ENCODE data around the gene CD79A.

CD79A gene

GRCh38 chr19:41920882-41921576 is 44.0 kb downstream of the CD79A start:
- DNase-seq, result no peak

- no peak for DNase-seq
Observed at GRCh38 chr19:41921577-41922576, 44.8 kb downstream of the CD79A start.

- DNase-seq, result no peak
Observed at GRCh38 chr19:41922585-41922984, 45.5 kb downstream of the CD79A start.

GRCh38 chr19:41923045-41923788 is 46.1 kb downstream of the CD79A start:
- no peak for DNase-seq

- no peak for DNase-seq
Observed at GRCh38 chr19:41924151-41925145, 47.4 kb downstream of the CD79A start.

GRCh38 chr19:41925208-41926003 is 48.3 kb downstream of the CD79A start:
- no peak for DNase-seq

- DNase-seq, result no peak
Observed at GRCh38 chr19:41926028-41926762, 49.1 kb downstream of the CD79A start.

GRCh38 chr19:41926763-41927496 is 49.9 kb downstream of the CD79A start:
- DNase-seq, result no peak

GRCh38 chr19:41927497-41928192 is 50.6 kb downstream of the CD79A start:
- DNase-seq, result peak; percentile 70

- peak; percentile 57 for DNase-seq
Observed at GRCh38 chr19:41928221-41928683, 51.2 kb downstream of the CD79A start, which contains the start of gene ERFL. Gene ERFL (minus strand): TSS chr19:41928449. CDS start chr19:41912919, 15,530 bp downstream.

GRCh38 chr19:41928754-41929535 is 51.9 kb downstream of the CD79A start:
- peak; percentile 66 for DNase-seq

- DNase-seq, result no peak
Observed at GRCh38 chr19:41929536-41930071, 52.5 kb downstream of the CD79A start.

- DNase-seq, result no peak
Observed at GRCh38 chr19:41930322-41930722, 53.2 kb downstream of the CD79A start.

All from CD4-positive, alpha-beta T cell treated with Interleukin-6 for 4 hours (primary cell).